Hindlimb muscle (tissue), 1 donor: ENCODE data around the gene HLF. TPM values are rescaled to one million over a fixed set of nuclear protein-coding genes. Genes with fewer than 3 reads are reported as not detected.

ENCODE experiments used
- DNase-seq: peaks from one replicate; pipeline ENCODE4 v3.0.0-alpha.2; 2013
- polyA plus RNA-seq: library from polyadenylated mRNA; unstranded; fragments of 120-200 nt; gene quantifications from one replicate; pipeline ENCODE4 v1.2.1, GENCODE V29; 2013; ENCODE audit not compliant: insufficient read length

HLF gene, protein sequence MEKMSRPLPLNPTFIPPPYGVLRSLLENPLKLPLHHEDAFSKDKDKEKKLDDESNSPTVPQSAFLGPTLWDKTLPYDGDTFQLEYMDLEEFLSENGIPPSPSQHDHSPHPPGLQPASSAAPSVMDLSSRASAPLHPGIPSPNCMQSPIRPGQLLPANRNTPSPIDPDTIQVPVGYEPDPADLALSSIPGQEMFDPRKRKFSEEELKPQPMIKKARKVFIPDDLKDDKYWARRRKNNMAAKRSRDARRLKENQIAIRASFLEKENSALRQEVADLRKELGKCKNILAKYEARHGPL
- polyA plus RNA-seq: 8.1 TPM

DNA sequence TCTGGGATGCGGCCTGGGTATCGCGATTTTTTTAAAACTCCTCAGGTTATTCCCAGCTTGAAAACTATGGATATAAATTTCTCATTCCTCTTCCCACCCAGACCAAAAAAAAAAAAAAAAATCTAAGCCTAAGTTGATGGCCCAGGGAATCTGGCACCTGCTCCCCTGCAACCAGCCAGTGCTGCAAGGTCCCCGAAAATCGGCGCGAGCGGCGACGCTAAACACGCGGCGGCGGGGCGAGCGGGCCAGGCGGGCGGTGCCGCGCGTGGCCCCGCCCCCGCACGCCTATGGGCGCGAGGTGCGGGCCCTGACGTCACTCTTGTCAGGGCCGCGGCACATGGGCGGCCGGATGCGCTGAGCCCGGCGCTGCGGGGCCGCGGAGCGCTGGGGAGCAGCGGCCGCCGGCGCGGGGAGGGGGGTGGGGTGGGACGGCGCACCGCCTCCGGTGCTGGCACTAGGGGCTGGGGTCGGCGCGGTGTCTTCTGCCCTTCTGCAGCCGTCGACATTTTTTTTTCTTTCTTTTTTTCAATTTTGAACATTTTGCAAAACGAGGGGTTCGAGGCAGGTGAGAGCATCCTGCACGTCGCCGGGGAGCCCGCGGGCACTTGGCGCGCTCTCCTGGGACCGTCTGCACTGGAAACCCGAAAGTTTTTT is at the start of gene HLF:
HLF (plus strand) TSS at position 316 of the 654 bp plus-strand sequence. CDS start 525 bp downstream, outside the sequence.
- peak; percentile 93 for DNase-seq

DNA sequence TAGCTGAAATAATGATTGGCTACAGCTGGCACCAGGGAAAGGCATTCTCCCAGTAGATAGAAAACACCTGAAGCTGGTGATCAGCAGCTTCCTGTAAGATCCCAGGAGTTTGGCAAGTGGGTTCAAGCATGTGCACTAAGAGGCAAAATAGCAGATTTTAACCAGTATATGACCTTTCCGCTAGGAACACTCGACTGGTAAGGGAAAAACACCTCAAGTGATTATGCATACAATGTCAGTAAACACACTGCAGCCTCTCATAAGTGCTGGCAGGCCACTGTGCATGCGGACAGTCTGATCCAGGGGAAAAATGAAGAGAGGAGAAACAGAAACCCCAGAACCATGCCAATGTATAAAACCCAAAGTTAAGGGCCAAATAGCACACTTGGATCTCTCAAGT is 49.0 kb upstream of the HLF start:
- DNase-seq: no peak

DNA sequence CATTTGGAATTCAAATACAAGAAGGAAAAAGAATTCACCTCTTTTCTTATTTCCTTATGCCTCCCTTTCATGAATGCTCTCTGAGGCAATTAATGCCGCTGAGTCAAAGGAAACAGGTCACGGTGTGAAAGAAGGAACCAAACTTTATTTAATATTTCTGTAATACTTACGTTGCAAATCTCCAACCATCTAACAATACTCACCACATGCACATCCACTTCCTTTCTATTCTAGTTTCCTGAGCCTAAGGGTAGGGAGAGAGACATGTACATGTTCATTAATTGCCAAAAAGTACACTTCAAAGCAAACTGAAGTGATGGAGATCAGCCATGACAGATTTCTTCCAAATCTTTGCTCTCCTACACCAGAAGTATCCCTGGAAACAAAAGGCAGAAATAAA is 47.9 kb upstream of the HLF start:
- DNase-seq: no peak

DNA sequence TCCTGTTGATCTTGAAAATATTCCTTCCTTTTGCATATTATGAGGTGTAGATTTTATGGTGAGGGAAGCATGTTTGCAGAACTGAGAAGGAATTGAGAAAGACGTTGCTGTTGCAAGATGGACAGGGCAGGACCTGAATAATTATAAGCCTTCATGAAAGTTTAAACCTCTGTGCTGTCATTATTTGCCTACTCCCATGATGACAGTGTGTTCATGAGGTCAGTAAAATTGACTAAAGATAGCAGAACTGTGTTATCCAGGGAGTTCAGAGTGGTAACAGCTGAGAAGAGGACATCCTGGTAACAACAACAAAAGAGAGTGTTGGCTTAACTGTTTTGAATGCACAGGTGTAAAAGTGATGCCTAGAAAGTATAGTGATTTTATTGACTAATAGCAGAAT is 45.3 kb upstream of the HLF start:
- DNase-seq: no peak

DNA sequence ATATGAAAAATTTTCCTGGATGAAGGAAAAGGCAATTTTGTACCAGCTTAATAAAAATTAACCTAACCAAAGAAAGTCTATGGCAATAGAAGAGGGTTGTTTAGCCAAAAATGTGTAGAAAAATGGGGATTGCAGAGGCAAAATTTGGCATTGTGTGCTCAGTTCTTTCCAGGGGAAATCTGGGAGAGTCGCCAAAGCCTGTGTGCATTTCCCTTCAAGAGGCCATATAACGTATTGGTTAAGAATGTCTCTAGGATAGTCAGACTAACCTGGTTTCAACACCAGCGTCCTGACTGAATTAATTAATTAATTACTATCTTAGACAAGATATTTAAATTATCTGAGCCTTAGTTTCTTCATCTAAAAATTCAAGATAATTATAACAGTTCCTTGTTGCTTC is 44.8 kb upstream of the HLF start:
- peak; percentile 56 for DNase-seq

DNA sequence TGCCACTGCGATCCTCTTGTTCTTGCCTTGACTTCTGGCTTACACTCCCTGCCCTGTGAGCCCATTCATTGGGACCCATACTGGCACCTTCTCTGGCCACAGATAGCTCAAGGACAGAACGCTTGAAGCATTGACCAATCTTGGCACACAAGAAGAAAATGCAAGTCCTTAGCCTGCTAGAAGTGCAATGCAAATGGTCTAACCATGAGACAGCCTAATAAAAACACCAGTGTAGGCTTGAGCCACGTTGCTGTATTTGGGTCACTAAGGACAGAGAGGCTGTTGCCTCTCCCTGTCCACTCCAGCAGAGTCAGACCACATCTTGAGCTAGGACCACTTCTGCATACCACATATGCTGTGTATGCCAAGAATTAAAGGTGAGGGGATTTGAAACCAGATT is 41.2 kb upstream of the HLF start:
- no peak for DNase-seq

DNA sequence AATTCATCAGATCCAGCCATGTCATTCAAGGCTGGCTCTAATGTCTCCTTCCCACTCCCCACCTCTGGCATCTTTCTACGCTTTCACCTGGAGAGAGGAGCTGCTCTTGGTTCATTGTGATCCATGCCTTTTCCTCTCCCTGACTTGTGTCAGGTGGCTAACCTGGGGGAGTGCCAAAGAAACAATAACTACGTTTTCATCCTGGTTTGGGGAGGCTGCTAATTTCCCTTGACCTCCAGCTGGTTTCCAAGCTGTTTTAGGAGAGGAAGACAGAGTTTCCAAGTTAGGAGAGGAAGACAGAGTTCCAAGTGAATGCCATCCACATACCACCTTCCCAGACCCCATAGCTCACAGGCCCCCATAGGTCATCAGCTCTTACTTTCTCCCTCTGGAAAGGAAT is 40.0 kb upstream of the HLF start:
- no peak for DNase-seq

DNA sequence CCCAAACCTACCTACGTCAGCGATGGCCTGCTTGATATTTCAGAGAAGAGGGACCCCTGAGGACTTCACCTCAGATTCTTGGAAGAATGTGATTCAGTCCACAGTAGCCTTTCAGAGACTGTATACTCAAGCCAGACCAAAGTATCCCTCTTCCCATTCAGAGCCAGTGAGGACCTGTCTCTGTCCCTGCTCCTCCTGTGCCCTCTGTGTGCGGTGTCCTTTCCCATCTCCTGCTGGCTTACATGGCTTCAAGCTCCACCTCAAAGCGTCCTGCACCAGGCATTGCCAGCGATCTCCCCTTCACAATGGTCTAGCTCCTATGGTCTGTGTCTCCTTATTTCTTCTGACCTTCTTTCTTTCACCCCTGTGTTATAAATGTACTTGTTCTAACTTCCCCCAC is 39.5 kb upstream of the HLF start:
- DNase-seq: no peak

DNA sequence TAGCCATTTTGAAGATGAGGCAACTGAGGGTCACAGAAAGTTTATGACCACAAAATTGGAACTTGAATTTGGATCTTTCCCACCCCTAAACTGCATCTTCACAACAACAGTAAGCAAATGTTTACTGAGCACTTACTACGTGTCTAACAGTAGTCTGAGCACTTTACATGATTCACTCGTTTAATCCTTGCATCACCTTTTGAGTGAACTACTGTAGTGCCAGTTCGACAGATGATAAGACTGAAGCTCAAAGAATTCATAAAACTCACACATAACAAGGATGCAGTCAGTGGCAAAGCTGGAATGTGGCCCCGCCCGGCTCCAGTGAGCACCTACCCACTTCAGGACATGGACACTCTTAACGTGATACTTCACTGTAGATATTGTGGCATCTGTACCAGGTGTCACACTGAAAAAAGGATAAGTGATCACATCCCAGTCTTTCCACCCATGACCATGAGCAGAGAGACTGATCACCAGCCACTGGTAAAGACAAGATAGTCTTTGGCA is 36.0 kb upstream of the HLF start:
- no peak for DNase-seq

DNA sequence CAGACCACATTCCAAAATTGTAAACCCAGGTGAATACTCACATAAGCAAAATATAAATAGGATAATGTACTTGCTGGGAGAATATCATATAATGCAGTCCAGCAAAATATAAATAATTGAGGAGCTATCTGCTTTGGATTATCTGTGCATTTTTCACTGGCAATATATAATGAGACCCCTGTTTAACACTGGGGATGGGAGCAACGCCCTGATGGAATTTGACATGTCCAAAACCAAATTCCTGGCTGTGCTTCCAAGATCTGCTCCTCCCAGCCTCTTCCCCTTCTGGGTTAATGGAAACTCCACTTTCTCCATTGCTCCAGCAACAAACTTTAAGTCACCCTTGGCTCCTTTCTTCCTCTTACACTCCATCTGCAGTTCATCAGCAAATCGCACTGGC is 35.5 kb upstream of the HLF start:
- DNase-seq: no peak

DNA sequence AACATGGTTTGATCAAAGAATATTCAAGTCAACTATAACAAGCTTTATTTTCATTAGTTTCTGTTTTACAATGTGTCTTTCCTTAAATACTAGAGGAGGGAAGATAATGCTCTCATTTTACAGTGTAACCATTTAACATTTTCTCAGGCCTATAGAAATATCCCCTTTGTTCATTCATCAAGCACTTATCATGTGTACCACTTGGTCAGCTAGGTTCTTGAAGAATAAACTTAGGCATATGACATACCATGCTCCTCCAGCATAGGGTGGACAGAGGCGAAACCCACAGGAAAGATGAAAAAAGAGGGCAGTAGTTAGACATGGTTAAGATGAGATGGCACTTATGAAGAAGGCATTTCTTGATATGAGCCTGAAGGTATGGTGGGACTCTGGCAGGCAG is 34.0 kb upstream of the HLF start:
- no peak for DNase-seq

DNA sequence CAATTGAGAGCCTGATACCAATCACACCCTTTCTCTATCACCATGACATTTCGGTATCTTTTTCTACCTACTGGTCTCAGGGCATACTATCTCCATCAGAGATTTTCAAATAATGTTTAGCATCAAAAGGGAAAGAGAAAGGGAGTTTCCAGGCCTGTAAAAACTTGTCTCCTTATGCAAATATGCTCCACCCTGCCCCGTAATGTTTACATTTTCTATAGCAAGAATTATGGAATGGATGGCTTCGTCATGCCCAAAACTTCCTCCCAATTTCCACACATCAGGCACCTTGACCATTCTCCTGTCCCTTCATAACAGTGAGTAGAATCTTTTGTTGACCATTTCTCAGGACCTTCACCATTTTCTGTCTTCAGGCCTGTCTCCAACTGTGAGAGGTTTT is 30.9 kb upstream of the HLF start:
- no peak for DNase-seq

DNA sequence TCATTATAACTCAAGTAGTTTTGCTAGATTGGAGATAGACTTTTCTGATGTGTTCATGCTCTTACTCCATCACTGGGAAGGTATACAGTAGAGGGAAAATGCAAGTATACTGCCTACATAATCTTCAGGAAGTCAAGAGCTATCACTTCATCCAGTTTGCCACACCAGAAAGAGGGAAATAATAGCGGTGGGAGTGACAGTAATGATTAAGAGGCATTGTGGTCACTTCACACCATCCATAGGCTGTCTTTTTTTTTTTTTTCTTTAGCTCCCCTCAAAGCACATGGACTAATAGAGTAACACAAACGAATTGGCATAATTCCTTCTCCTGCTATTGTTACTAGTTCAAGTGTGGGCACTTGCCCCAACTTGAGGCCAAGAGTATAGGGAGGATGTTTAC is 28.4 kb upstream of the HLF start:
- no peak for DNase-seq

DNA sequence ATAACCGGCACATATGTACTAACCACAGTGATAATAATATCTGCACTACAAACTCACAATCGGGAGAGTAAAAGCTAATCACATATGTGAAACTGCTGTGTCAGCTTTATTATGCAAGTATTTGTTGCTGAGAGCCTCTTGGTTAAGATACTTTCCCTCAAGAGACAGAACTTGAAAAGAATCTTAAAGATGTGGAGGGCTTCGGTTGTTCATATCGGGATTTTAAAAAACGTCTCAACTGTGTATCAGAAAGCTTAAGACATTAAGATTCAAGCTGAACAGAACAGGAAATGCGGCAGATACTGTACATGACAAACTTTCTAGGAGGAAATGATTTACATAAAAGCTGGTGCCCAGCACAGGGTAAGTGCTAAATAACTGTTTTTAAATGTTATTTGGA is 27.5 kb upstream of the HLF start:
- peak; percentile 19 for DNase-seq

DNA sequence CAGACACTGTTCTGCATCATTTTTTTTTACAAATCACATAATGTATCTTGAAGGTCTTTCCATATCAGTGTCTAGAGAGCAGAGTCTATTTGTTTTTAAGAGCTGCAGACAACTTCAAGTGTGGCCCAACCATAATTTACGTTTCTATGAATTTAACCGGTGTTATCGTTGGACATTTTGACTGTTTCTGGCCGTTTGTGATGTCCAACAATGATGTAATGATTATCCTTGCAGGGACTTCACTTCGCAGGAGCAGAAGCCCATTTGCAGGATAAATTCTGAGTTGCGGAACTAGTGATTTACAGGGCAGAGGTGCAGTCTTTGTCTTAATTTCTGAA is 26.9 kb upstream of the HLF start:
- no peak for DNase-seq

DNA sequence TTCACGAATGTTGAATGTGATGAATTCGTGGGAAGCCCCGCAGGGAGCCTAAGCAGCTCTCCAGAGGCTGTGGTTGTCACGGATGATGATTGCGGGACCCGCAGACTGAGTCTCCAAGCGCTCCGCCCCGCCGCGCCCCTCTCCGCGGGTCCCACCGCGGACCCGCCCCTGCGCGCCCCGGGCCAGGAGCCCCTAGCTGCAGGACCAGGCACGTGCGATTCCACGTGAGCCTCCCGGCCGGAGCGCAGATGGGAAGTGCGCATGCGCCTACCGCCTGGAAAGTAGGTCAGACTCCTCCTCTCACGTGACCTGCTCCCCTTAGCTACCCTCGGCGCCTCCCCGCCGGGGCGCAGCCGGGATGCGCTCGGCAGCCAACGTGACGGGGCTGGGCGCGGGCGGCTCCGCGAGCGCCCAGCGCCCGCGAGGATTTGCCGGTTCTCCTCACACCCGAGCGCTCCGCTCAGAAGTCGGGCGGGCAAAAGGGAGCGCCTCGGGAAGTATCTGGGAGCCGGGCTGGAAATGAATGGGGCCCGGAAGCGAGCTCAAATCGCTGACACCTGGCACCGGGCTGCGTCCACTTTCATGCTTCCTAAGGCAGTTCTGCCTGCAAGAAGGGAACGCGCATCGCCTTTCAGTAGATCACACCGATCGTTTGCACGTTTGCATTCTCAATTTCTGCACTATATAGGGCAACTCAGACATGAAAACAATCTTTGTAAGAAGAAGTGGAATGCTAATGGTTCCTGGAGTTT is 26.4 kb upstream of the HLF start:
- DNase-seq: peak; percentile 96

DNA sequence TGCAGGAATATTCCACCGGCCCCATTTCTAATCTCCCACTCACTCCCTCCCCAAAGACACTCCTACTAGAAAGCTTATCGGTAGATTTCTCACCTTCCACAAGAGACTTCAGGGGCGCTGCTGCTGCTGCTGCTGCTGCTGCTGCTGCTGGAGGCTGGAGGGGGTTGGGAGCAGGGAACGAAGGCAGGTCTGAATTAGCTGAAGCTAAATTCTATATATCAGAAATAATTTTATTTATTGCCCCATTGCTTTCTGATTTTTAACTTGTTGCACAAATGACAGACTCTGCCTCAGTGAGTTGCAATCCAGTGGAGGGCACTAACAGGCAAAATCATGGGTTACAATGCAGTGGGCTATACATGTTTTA is 25.8 kb upstream of the HLF start:
- DNase-seq: no peak

DNA sequence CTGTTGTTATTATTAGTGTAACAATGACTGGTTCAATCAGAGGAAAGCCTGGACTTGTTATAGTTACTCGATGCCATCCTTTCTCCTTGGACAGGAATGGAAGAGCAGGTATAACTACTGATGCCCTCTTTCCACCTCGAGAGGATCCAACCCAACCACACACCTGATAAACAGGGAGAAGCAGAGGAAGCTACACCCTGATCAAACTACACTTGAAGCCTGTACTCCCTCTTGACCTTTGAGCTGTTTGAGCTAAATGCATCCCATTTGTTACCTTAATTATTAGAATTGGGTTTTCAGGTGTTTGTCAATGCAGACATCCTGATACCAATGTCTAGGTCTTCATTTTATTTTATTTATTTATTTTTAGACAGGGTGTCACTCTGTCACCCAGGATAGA is 23.7 kb upstream of the HLF start:
- no peak for DNase-seq

DNA sequence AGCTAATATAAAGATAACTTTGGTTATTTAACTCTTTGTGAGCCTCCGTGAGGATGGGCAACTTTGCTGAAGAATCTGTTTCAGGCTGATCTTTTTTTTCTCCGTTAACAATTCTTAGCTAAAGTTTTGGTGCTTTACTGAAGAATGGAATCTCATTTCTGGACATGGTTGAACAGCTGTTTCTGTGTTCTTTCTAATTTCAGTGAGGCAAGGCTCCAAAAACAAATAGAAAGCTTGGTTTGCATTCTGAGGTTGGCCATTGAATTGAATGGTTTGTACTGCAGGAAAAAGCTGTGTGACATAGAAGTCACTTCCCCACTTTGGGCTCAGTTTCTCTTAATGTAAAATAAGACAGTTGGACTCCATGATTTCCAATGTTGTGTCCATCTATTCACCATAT is 22.3 kb upstream of the HLF start:
- no peak for DNase-seq

DNA sequence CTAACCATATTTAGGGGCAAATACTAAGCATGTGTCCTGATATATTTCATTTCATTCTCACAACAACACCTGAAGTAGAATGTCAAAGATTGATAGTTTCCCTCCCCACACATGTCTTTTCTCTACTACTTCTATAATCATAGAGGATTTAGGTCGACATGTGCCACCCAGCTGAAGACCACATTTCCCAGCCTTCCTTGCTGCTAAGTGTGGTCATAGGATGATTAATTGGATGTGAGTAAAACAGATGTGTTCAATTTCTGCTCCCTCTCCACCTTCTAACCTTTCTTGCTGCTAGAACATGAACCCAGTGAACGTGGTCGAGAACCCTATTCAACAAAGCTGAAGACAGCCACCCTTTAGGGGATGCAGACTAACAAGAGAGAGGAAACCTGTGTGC is 18.8 kb upstream of the HLF start:
- no peak for DNase-seq

DNA sequence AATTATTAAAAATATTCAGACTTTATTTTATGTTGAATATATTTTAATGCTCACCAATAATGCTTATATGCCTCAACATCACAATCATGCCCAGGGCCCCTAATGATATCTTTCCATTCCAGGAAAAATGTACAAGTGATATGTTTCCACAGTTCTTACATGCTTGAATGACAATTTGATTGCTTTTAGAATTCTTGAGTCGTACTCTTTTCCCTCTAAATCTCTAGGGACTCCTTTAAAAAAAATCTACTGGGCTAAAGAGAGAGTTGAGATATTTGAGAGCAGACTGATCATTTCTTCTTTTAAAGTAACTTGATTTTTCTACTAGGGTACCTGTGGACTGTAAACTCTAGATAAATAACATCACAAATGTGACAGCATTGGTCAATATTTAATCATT is 18.2 kb upstream of the HLF start:
- no peak for DNase-seq

DNA sequence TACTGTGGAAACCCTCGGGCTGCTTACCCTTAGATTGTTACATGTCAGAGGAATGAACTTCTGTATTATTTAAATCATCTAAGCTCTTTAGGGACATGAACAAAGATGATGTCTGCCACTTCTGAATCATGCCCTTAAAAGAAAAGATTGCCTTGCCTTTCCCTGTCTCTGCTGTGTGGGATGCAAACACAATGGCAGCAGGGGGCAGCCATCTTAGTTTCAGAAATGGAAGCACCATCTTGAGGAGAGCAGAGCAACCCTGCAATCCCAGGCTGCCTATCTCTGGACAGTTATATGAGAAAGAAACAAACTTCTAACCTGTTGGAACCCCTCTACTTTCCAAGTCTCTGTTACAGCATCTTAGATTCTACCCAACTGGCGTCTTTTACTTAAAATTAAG is 16.7 kb upstream of the HLF start:
- DNase-seq: no peak

DNA sequence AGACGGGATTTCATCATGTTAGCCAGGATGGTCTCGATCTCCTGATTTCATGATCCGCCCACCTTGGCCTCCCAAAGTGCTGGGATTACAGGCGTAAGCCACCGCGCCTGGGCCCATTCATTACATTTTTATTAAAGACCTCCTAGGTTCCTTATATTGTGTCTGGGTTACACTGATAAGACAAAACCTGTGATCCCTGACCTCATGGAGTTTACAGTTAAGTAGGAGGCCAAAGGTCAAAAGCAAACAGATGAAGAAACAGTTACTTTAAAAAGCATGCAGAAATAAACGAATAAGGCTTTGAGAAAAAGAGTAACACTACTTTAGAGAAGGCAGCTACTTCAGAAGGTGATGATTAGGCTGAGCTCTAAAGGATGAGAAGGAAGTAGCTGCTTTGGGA is 14.9 kb upstream of the HLF start:
- DNase-seq: no peak

DNA sequence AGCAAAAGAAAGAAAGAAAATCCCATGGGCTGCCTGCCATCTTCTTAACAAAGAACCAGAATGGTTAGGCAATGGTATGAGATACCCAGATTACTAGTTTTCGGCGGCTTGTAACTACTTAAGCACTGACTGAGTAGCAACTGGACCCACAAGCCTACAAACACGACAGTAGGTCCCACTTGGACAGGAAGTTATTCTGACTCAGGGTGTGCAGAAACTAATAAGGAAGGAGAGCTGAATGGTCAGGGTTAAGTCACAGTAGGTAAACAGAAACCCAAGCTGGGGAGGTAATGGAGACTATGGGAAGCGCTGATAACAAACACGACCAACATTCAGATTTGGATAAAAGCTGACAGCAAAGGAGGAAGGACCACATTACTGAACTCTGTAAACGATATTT is 10.4 kb upstream of the HLF start:
- no peak for DNase-seq
